Measurements from ENCODE around the gene FBXL22. TPM values are rescaled to one million over a fixed set of nuclear protein-coding genes. Genes with fewer than 3 reads are reported as not detected.

Gene FBXL22
- total and polyA plus RNA-seq, 2 donors from 2014 or later, result 1.2 to 4.7 TPM

DNA sequence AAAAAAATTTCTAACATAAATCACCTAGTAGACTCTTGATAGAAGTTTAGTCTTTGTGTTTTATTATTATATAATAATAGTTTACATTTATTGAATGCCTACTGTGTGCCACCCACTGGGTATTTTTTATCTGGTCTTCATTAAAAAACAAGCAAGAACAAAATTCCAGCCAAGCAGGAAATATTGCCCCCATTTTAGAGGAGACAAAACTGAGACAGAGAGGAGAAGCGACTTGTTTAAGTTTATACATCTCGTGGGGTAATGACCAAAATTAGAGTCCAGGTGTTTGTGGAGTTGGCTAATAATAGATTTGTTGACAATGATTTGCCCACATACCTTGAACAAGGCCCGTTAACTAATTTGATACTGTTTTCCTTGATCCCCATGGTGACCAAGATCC lies 33.1 kb upstream of the FBXL22 start:
- intact Hi-C loops (cut with DNase I), result no loop called here
- no peaks in the 10 kb centered on the region for H3K9me3 ChIP-seq (ENCODE audit: control insufficient read depth in 2 of 3, insufficient read depth in 1 of 3, low read length in 3 of 3)
- H3K4me1 ChIP-seq (ENCODE audit: control insufficient read depth in 2 of 3, insufficient read depth in 2 of 3, low read depth in 1 of 3, low read length in 3 of 3), result no peaks in the 10 kb centered on the region
- no peak for FAIRE-seq
- no peaks in the 10 kb centered on the region for H3K27me3 ChIP-seq (ENCODE audit: control insufficient read depth, insufficient read depth, low read length)
- DNase-seq, result no peak
- no peak overlapping the region for H3K4me3 ChIP-seq (ENCODE audit: low read length in 3 of 3)
- H3K36me3 ChIP-seq (ENCODE audit: control insufficient read depth in 2 of 3, insufficient read depth in 3 of 3, low read length in 3 of 3), result peaks cover 5 to 30% (median 13%) of the 10 kb centered on the region in 3 donors
- TF ChIP-seq, protein P1, sequence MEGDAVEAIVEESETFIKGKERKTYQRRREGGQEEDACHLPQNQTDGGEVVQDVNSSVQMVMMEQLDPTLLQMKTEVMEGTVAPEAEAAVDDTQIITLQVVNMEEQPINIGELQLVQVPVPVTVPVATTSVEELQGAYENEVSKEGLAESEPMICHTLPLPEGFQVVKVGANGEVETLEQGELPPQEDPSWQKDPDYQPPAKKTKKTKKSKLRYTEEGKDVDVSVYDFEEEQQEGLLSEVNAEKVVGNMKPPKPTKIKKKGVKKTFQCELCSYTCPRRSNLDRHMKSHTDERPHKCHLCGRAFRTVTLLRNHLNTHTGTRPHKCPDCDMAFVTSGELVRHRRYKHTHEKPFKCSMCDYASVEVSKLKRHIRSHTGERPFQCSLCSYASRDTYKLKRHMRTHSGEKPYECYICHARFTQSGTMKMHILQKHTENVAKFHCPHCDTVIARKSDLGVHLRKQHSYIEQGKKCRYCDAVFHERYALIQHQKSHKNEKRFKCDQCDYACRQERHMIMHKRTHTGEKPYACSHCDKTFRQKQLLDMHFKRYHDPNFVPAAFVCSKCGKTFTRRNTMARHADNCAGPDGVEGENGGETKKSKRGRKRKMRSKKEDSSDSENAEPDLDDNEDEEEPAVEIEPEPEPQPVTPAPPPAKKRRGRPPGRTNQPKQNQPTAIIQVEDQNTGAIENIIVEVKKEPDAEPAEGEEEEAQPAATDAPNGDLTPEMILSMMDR (IDR thresholded peaks at IDR 0.05; ENCODE audit: borderline replicate concordance, extremely low read depth, insufficient read depth), result no peak
- H3K27ac ChIP-seq (ENCODE audit: low read depth in 2 of 2, low read length in 2 of 2), result no peak overlapping the region
- H3K9ac ChIP-seq (ENCODE audit: low read length in 3 of 3), result no peak overlapping the region

DNA sequence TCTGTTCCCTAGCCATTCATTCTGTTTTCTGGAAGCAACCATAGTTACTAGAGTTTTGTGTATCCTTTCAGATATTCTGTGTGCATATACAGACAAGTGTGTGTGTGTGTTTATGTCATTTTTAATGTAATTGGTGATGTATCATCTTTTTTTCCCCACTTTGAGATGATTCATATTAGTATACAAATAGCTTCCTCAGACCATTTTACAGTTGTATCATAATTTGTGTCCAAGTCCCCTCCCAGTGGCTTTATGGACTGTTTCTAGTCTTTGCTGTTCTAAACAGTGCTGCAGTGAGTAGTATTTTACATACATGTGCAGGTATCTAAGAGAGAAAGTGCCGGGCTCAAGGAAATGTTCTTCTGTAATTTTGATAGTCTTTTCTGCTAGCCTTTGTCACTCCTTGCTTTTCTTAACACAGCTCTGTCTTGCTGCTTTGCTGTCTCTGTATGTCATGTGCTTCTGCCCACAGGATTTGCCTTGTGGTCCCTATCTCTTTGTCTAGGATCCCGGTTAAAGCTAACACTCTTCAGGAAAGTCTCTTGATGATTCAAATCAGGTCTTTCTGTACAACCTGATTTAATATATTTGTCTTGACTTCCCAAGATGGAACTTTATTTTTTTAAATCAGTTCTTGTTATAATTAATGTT lies 31.5 kb upstream of the FBXL22 start:
- DNase-seq (no peak), FAIRE-seq (no peak)
- Histone ChIP-seq H3K4me1 (ENCODE audit: control insufficient read depth in 2 of 3, insufficient read depth in 2 of 3, low read depth in 1 of 3, low read length in 3 of 3) (no peaks in the 10 kb centered on the region), H3K27me3 (ENCODE audit: control insufficient read depth, insufficient read depth, low read length) (no peaks in the 10 kb centered on the region), H3K27ac (ENCODE audit: low read depth in 2 of 2, low read length in 2 of 2) (no peak overlapping the region), H3K9ac (ENCODE audit: low read length in 3 of 3) (no peak overlapping the region), H3K36me3 (ENCODE audit: control insufficient read depth in 2 of 3, insufficient read depth in 3 of 3, low read length in 3 of 3) (peaks cover 4 to 20% (median 13%) of the 10 kb centered on the region in 3 donors), H3K4me3 (ENCODE audit: low read length in 3 of 3) (no peak overlapping the region), H3K9me3 (ENCODE audit: control insufficient read depth in 2 of 3, insufficient read depth in 1 of 3, low read length in 3 of 3) (no peaks in the 10 kb centered on the region)
- intact Hi-C loops (cut with DNase I), result no loop called here
- TF ChIP-seq, protein P1 (IDR thresholded peaks at IDR 0.05; ENCODE audit: borderline replicate concordance, extremely low read depth, insufficient read depth), result no peak

DNA sequence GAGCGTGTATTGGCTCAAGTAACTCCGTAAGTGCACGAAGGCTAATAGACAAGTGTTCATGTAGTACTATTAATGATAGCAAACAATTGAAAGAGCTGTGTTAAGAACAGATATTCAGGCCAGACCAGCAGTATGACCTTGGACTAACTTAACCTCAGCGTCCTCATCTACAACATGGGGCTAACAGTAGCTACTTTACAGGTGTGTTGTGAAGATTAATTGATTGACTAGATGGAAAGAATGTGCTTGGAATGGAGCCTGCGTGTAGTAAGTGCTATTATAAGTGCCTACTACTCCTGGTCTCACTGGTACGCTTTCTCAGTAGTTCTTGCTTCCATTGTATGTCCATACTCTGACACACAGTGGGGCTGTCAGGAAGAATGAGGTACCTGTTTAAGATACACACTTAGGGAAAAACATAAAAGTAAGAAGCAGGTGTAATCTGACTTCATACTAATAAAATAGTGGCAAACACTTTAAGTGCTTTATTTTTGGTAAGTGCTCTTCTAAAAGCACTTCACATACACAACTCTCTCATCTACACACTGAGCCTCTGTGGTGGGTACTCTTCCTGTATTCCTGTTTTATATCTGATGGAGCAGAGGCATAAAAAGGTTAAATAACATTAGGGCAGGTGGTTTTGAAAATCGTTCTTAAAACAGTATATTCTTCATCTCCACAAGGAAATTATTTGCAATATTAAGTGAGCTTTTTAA lies 24.3 kb upstream of the FBXL22 start:
- H3K36me3 ChIP-seq (ENCODE audit: control insufficient read depth in 2 of 3, insufficient read depth in 3 of 3, low read length in 3 of 3), result peaks cover 2 to 18% (median 16%) of the 10 kb centered on the region in 3 donors
- TF ChIP-seq, protein P1 (IDR thresholded peaks at IDR 0.05; ENCODE audit: borderline replicate concordance, extremely low read depth, insufficient read depth), result no peak
- no peak for FAIRE-seq

More for the DNA sequence above, 24.3 kb upstream of the FBXL22 start:
- Histone ChIP-seq H3K4me1 (ENCODE audit: control insufficient read depth in 2 of 3, insufficient read depth in 2 of 3, low read depth in 1 of 3, low read length in 3 of 3) (no peaks in the 10 kb centered on the region), H3K9ac (ENCODE audit: low read length in 3 of 3) (no peak overlapping the region), H3K27me3 (ENCODE audit: control insufficient read depth, insufficient read depth, low read length) (no peaks in the 10 kb centered on the region), H3K9me3 (ENCODE audit: control insufficient read depth in 2 of 3, insufficient read depth in 1 of 3, low read length in 3 of 3) (no peaks in the 10 kb centered on the region), H3K27ac (ENCODE audit: low read depth in 2 of 2, low read length in 2 of 2) (no peak overlapping the region), H3K4me3 (ENCODE audit: low read length in 3 of 3) (no peak overlapping the region)
- DNase-seq, result no peak
- intact Hi-C loops (cut with DNase I), result no loop called here
